ENCODE data around the gene ISOC2.
"Not testable (repeated sequence)": the region's sequence is repeated elsewhere in the genome, so short reads cannot be mapped to it uniquely, and the experiment has no call there.

ISOC2 gene

GRCh38 chr19:55497763-55498162 lies 36.3 kb upstream of the ISOC2 start:
- Histone ChIP-seq H3K27me3 (replicated peaks; ENCODE audit: control insufficient read depth, insufficient read depth, low read length, poor library complexity, severe bottlenecking) (no peaks in the 10 kb centered on the region), H3K4me1 (ENCODE audit: control insufficient read depth, insufficient read depth, low read length, poor library complexity, severe bottlenecking) (no peaks in the 10 kb centered on the region), H3K36me3 (ENCODE audit: control insufficient read depth, insufficient read depth, low read length) (no peaks in the 10 kb centered on the region), H3K27ac (ENCODE audit: insufficient read depth, low read length, poor library complexity, severe bottlenecking) (no peak overlapping the region), H3K9me3 (ENCODE audit: control insufficient read depth, low read length) (no peaks in the 10 kb centered on the region), H3K4me3 (ENCODE audit: insufficient read depth, low read depth, low read length, poor library complexity, severe bottlenecking) (no peak overlapping the region)
- no peak for DNase-seq

- not testable (repeated sequence) for H3K9me3 ChIP-seq (ENCODE audit: control insufficient read depth, low read length); DNase-seq; H3K27me3 ChIP-seq (replicated peaks; ENCODE audit: control insufficient read depth, insufficient read depth, low read length, poor library complexity, severe bottlenecking); H3K27ac ChIP-seq (ENCODE audit: insufficient read depth, low read length, poor library complexity, severe bottlenecking); H3K4me1 ChIP-seq (ENCODE audit: control insufficient read depth, insufficient read depth, low read length, poor library complexity, severe bottlenecking); H3K36me3 ChIP-seq (ENCODE audit: control insufficient read depth, insufficient read depth, low read length); H3K4me3 ChIP-seq (ENCODE audit: insufficient read depth, low read depth, low read length, poor library complexity, severe bottlenecking)
These were observed 35.4 kb upstream of the ISOC2 start for GRCh38 chr19:55496820-55497219.

GRCh38 chr19:55495646-55496349 lies 34.4 kb upstream of the ISOC2 start:
- H3K27me3 ChIP-seq (replicated peaks; ENCODE audit: control insufficient read depth, insufficient read depth, low read length, poor library complexity, severe bottlenecking) = no peaks in the 10 kb centered on the region
- no peaks in the 10 kb centered on the region for H3K9me3 ChIP-seq (ENCODE audit: control insufficient read depth, low read length)
- H3K36me3 ChIP-seq (ENCODE audit: control insufficient read depth, insufficient read depth, low read length) = no peaks in the 10 kb centered on the region
- H3K4me1 ChIP-seq (ENCODE audit: control insufficient read depth, insufficient read depth, low read length, poor library complexity, severe bottlenecking) = no peaks in the 10 kb centered on the region
- H3K4me3 ChIP-seq (ENCODE audit: insufficient read depth, low read depth, low read length, poor library complexity, severe bottlenecking) = no peak overlapping the region
- no peak overlapping the region for H3K27ac ChIP-seq (ENCODE audit: insufficient read depth, low read length, poor library complexity, severe bottlenecking)
- DNase-seq = no peak

- no peak for DNase-seq
- Histone ChIP-seq H3K27me3 (replicated peaks; ENCODE audit: control insufficient read depth, insufficient read depth, low read length, poor library complexity, severe bottlenecking) (no peaks in the 10 kb centered on the region), H3K4me1 (ENCODE audit: control insufficient read depth, insufficient read depth, low read length, poor library complexity, severe bottlenecking) (no peaks in the 10 kb centered on the region), H3K36me3 (ENCODE audit: control insufficient read depth, insufficient read depth, low read length) (no peaks in the 10 kb centered on the region), H3K9me3 (ENCODE audit: control insufficient read depth, low read length) (no peaks in the 10 kb centered on the region), H3K4me3 (ENCODE audit: insufficient read depth, low read depth, low read length, poor library complexity, severe bottlenecking) (no peak overlapping the region), H3K27ac (ENCODE audit: insufficient read depth, low read length, poor library complexity, severe bottlenecking) (no peak overlapping the region)
These were observed 32.8 kb upstream of the ISOC2 start for GRCh38 chr19:55494172-55494761.

- Histone ChIP-seq H3K36me3 (ENCODE audit: control insufficient read depth, insufficient read depth, low read length) (no peaks in the 10 kb centered on the region), H3K4me3 (ENCODE audit: insufficient read depth, low read depth, low read length, poor library complexity, severe bottlenecking) (no peak overlapping the region), H3K27ac (ENCODE audit: insufficient read depth, low read length, poor library complexity, severe bottlenecking) (no peak overlapping the region), H3K4me1 (ENCODE audit: control insufficient read depth, insufficient read depth, low read length, poor library complexity, severe bottlenecking) (no peaks in the 10 kb centered on the region), H3K9me3 (ENCODE audit: control insufficient read depth, low read length) (no peaks in the 10 kb centered on the region), H3K27me3 (replicated peaks; ENCODE audit: control insufficient read depth, insufficient read depth, low read length, poor library complexity, severe bottlenecking) (no peaks in the 10 kb centered on the region)
- no peak for DNase-seq
These were observed 32.3 kb upstream of the ISOC2 start for GRCh38 chr19:55493645-55494171.

- no peaks in the 10 kb centered on the region for H3K4me1 ChIP-seq (ENCODE audit: control insufficient read depth, insufficient read depth, low read length, poor library complexity, severe bottlenecking)
- no peaks in the 10 kb centered on the region for H3K27me3 ChIP-seq (replicated peaks; ENCODE audit: control insufficient read depth, insufficient read depth, low read length, poor library complexity, severe bottlenecking)
- H3K4me3 ChIP-seq (ENCODE audit: insufficient read depth, low read depth, low read length, poor library complexity, severe bottlenecking) = no peak overlapping the region
- no peak for DNase-seq
- H3K27ac ChIP-seq (ENCODE audit: insufficient read depth, low read length, poor library complexity, severe bottlenecking) = no peak overlapping the region
- no peaks in the 10 kb centered on the region for H3K36me3 ChIP-seq (ENCODE audit: control insufficient read depth, insufficient read depth, low read length)
- H3K9me3 ChIP-seq (ENCODE audit: control insufficient read depth, low read length) = no peaks in the 10 kb centered on the region
These were observed 31.7 kb upstream of the ISOC2 start for GRCh38 chr19:55493052-55493644.

GRCh38 chr19:55492362-55492944 lies 31.0 kb upstream of the ISOC2 start:
- Histone ChIP-seq H3K27ac (ENCODE audit: insufficient read depth, low read length, poor library complexity, severe bottlenecking) (no peak overlapping the region), H3K27me3 (replicated peaks; ENCODE audit: control insufficient read depth, insufficient read depth, low read length, poor library complexity, severe bottlenecking) (no peaks in the 10 kb centered on the region), H3K4me3 (ENCODE audit: insufficient read depth, low read depth, low read length, poor library complexity, severe bottlenecking) (no peak overlapping the region), H3K9me3 (ENCODE audit: control insufficient read depth, low read length) (no peaks in the 10 kb centered on the region), H3K4me1 (ENCODE audit: control insufficient read depth, insufficient read depth, low read length, poor library complexity, severe bottlenecking) (no peaks in the 10 kb centered on the region), H3K36me3 (ENCODE audit: control insufficient read depth, insufficient read depth, low read length) (no peaks in the 10 kb centered on the region)
- DNase-seq = no peak

GRCh38 chr19:55491546-55492360 lies 30.3 kb upstream of the ISOC2 start:
- Histone ChIP-seq H3K4me3 (ENCODE audit: insufficient read depth, low read depth, low read length, poor library complexity, severe bottlenecking) (no peak overlapping the region), H3K4me1 (ENCODE audit: control insufficient read depth, insufficient read depth, low read length, poor library complexity, severe bottlenecking) (no peaks in the 10 kb centered on the region), H3K9me3 (ENCODE audit: control insufficient read depth, low read length) (no peaks in the 10 kb centered on the region), H3K27me3 (replicated peaks; ENCODE audit: control insufficient read depth, insufficient read depth, low read length, poor library complexity, severe bottlenecking) (no peaks in the 10 kb centered on the region), H3K36me3 (ENCODE audit: control insufficient read depth, insufficient read depth, low read length) (no peaks in the 10 kb centered on the region), H3K27ac (ENCODE audit: insufficient read depth, low read length, poor library complexity, severe bottlenecking) (no peak overlapping the region)
- no peak for DNase-seq

GRCh38 chr19:55490478-55491432 lies 29.3 kb upstream of the ISOC2 start:
- H3K4me1 ChIP-seq (ENCODE audit: control insufficient read depth, insufficient read depth, low read length, poor library complexity, severe bottlenecking) = no peaks in the 10 kb centered on the region

More at GRCh38 chr19:55490478-55491432, 29.3 kb upstream of the ISOC2 start:
- no peaks in the 10 kb centered on the region for H3K27me3 ChIP-seq (replicated peaks; ENCODE audit: control insufficient read depth, insufficient read depth, low read length, poor library complexity, severe bottlenecking)
- no peaks in the 10 kb centered on the region for H3K36me3 ChIP-seq (ENCODE audit: control insufficient read depth, insufficient read depth, low read length)
- DNase-seq = no peak
- H3K9me3 ChIP-seq (ENCODE audit: control insufficient read depth, low read length) = no peaks in the 10 kb centered on the region
- H3K27ac ChIP-seq (ENCODE audit: insufficient read depth, low read length, poor library complexity, severe bottlenecking) = no peak overlapping the region
- H3K4me3 ChIP-seq (ENCODE audit: insufficient read depth, low read depth, low read length, poor library complexity, severe bottlenecking) = no peak overlapping the region
